Measurements from ENCODE around the gene WASF2. TPM values are rescaled to one million over a fixed set of nuclear protein-coding genes. Genes with fewer than 3 reads are reported as not detected.

Gene WASF2
- total RNA-seq, 1 experiment from 2014 or later: 104 TPM

- no peak for TF ChIP-seq SOX15 (CRISPR knock-in tag; IDR thresholded peaks at IDR 0.05)
- TF ChIP-seq GABPB1 (CRISPR knock-in tag; IDR thresholded peaks at IDR 0.05): no peak
- TF ChIP-seq PRDM15 (CRISPR knock-in tag; IDR thresholded peaks at IDR 0.05): no peak
Measured at GRCh38 chr1:27364696-27365371, 125.1 kb downstream of the WASF2 start (continued).

GRCh38 chr1:27363766-27364695, 125.9 kb downstream of the WASF2 start:
- DNase-seq (ENCODE audit: low spot score) (no peak), ATAC-seq (no peak)
- H3K27me3 Mint-ChIP-seq (ENCODE audit: low read depth): peaks cover 44% of the 10 kb centered on the region
- H3K4me1 Mint-ChIP-seq: peaks cover 32% of the 10 kb centered on the region
- ChIA-PET POLR2A (interaction anchor here (4.1 kb wide), 1 partner anchor 13 kb away, joined by 29 read pairs; no protein-coding TSS in a partner anchor), CTCF (interaction anchor here (1.5 to 4.3 kb wide), 5 partner anchors 31 to 308 kb away, joined by 3 to 50 read pairs (median 20); partner anchors contain the start of gene IFI6)
- H3K4me3 Mint-ChIP-seq: no peak overlapping the region
- peak overlapping the region; percentile 71 for H3K27ac Mint-ChIP-seq
- H3K9me3 Mint-ChIP-seq: no peaks in the 10 kb centered on the region
- H3K36me3 Mint-ChIP-seq: no peaks in the 10 kb centered on the region
- no peak for TF ChIP-seq JAZF1 (CRISPR knock-in tag; IDR thresholded peaks at IDR 0.05)
- TF ChIP-seq HMGXB4 (CRISPR knock-in tag; IDR thresholded peaks at IDR 0.05): no peak
- no peak for TF ChIP-seq ZNF219 (CRISPR knock-in tag; IDR thresholded peaks at IDR 0.05; ENCODE audit: borderline replicate concordance)
- no peak for TF ChIP-seq NR2C2 (CRISPR knock-in tag; IDR thresholded peaks at IDR 0.05)
- TF ChIP-seq ZNF396 (CRISPR knock-in tag; IDR thresholded peaks at IDR 0.05; ENCODE audit: borderline replicate concordance): no peak
- TF ChIP-seq ERG (CRISPR knock-in tag; IDR thresholded peaks at IDR 0.05): no peak
- 0 out of 2 replicates have a peak, but pooled peaks have one; percentile 20 for TF ChIP-seq FOXP4 (CRISPR knock-in tag; IDR thresholded peaks at IDR 0.05)
- no peak for TF ChIP-seq PRDM15 (CRISPR knock-in tag; IDR thresholded peaks at IDR 0.05)
- TF ChIP-seq NFYB (CRISPR knock-in tag; conservative IDR thresholded peaks at IDR 0.05; ENCODE audit: low read depth): no peak

Measured in WTC11 (cell line).